ENCODE data around the gene EHMT1. TPM values are rescaled to one million over a fixed set of nuclear protein-coding genes. Genes with fewer than 3 reads are reported as not detected.

Gene EHMT1
- total RNA-seq, 2 donors from 2014 or later = 56.2 to 97.9 TPM

GRCh38 chr9:137866226-137867141 is 247.7 kb downstream of the EHMT1 start:
- no peak for DNase-seq
- Histone ChIP-seq H3K4me3 (no peak overlapping the region), H3K4me1 (no peaks in the 10 kb centered on the region), H3K36me3 (no peaks in the 10 kb centered on the region), H3K27me3 (no peaks in the 10 kb centered on the region), H3K9me3 (no peaks in the 10 kb centered on the region), H3K9ac (ENCODE audit: low read depth in 2 of 2, low read length in 2 of 2) (no peak overlapping the region), H3K27ac (no peak overlapping the region)
- TF ChIP-seq, protein P1, sequence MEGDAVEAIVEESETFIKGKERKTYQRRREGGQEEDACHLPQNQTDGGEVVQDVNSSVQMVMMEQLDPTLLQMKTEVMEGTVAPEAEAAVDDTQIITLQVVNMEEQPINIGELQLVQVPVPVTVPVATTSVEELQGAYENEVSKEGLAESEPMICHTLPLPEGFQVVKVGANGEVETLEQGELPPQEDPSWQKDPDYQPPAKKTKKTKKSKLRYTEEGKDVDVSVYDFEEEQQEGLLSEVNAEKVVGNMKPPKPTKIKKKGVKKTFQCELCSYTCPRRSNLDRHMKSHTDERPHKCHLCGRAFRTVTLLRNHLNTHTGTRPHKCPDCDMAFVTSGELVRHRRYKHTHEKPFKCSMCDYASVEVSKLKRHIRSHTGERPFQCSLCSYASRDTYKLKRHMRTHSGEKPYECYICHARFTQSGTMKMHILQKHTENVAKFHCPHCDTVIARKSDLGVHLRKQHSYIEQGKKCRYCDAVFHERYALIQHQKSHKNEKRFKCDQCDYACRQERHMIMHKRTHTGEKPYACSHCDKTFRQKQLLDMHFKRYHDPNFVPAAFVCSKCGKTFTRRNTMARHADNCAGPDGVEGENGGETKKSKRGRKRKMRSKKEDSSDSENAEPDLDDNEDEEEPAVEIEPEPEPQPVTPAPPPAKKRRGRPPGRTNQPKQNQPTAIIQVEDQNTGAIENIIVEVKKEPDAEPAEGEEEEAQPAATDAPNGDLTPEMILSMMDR (IDR thresholded peaks at IDR 0.05) = no peak
- intact Hi-C loops (cut with DNase I) = no loop called here

DNA sequence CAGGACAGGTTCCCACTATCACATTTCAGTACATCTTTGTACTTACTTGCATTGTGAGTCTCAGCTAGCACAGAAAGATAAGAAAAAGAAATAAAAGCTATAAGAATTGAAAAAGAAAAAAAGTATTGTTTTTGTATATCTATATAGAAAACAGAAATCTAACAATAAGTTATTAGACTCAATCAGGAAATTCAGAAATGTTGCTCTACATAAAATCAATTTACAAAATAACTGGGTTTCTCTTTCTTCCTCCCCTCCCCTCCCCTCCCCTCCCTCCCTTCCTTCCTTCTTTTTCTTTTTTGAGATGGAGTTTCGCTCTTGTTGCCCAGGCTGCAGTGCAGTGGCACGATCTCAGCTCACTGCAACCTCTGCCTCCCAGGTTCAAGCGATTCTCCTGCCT is 251.6 kb downstream of the EHMT1 start:
- intact Hi-C loops (cut with DNase I) = no loop called here
- TF ChIP-seq, protein P1 (IDR thresholded peaks at IDR 0.05) = no peak
- Histone ChIP-seq H3K27me3 (no peaks in the 10 kb centered on the region), H3K36me3 (no peaks in the 10 kb centered on the region), H3K4me3 (no peak overlapping the region), H3K9ac (ENCODE audit: low read depth in 2 of 2, low read length in 2 of 2) (no peak overlapping the region), H3K9me3 (no peaks in the 10 kb centered on the region), H3K4me1 (no peaks in the 10 kb centered on the region), H3K27ac (no peak overlapping the region)
- DNase-seq = no peak

GRCh38 chr9:137872296-137872695 is 253.5 kb downstream of the EHMT1 start:
- no peaks in the 10 kb centered on the region for H3K9me3 ChIP-seq
- no peak overlapping the region for H3K9ac ChIP-seq (ENCODE audit: low read depth in 2 of 2, low read length in 2 of 2)
- H3K36me3 ChIP-seq = no peaks in the 10 kb centered on the region
- H3K4me3 ChIP-seq = no peak overlapping the region
- no peak for DNase-seq
- TF ChIP-seq, protein P1 (IDR thresholded peaks at IDR 0.05) = no peak
- H3K27ac ChIP-seq = no peak overlapping the region
- intact Hi-C loops (cut with DNase I) = no loop called here
- H3K27me3 ChIP-seq = peaks cover 7% of the 10 kb centered on the region
- H3K4me1 ChIP-seq = no peaks in the 10 kb centered on the region

- no peak overlapping the region for H3K4me3 ChIP-seq
- DNase-seq = no peak
- H3K27ac ChIP-seq = no peak overlapping the region
- no peaks in the 10 kb centered on the region for H3K4me1 ChIP-seq
- H3K27me3 ChIP-seq = peaks cover 11% of the 10 kb centered on the region
- no peak overlapping the region for H3K9ac ChIP-seq (ENCODE audit: low read depth in 2 of 2, low read length in 2 of 2)
- intact Hi-C loops (cut with DNase I) = no loop called here
- no peaks in the 10 kb centered on the region for H3K36me3 ChIP-seq
- TF ChIP-seq, protein P1 (IDR thresholded peaks at IDR 0.05) = no peak
- H3K9me3 ChIP-seq = no peaks in the 10 kb centered on the region
Observed at GRCh38 chr9:137873408-137873807, 254.6 kb downstream of the EHMT1 start.

GRCh38 chr9:137873858-137874362 is 255.1 kb downstream of the EHMT1 start:
- Histone ChIP-seq H3K4me1 (no peaks in the 10 kb centered on the region), H3K9me3 (no peaks in the 10 kb centered on the region), H3K27me3 (peaks cover 16% of the 10 kb centered on the region), H3K9ac (ENCODE audit: low read depth in 2 of 2, low read length in 2 of 2) (no peak overlapping the region), H3K4me3 (no peak overlapping the region), H3K36me3 (no peaks in the 10 kb centered on the region), H3K27ac (no peak overlapping the region)
- intact Hi-C loops (cut with DNase I) = no loop called here
- DNase-seq = no peak
- TF ChIP-seq, protein P1 (IDR thresholded peaks at IDR 0.05) = no peak

All from colonic mucosa (tissue), 4 donors.